ENCODE data around the gene LSP1. TPM values are rescaled to one million over a fixed set of nuclear protein-coding genes. Genes with fewer than 3 reads are reported as not detected.

Gene LSP1
- total and polyA plus RNA-seq, 2 of the 8 experiments (the other 6 are each of a cell fraction or from before 2014, with no cell fraction given), result 0.03 TPM; not detected in 1

DNA sequence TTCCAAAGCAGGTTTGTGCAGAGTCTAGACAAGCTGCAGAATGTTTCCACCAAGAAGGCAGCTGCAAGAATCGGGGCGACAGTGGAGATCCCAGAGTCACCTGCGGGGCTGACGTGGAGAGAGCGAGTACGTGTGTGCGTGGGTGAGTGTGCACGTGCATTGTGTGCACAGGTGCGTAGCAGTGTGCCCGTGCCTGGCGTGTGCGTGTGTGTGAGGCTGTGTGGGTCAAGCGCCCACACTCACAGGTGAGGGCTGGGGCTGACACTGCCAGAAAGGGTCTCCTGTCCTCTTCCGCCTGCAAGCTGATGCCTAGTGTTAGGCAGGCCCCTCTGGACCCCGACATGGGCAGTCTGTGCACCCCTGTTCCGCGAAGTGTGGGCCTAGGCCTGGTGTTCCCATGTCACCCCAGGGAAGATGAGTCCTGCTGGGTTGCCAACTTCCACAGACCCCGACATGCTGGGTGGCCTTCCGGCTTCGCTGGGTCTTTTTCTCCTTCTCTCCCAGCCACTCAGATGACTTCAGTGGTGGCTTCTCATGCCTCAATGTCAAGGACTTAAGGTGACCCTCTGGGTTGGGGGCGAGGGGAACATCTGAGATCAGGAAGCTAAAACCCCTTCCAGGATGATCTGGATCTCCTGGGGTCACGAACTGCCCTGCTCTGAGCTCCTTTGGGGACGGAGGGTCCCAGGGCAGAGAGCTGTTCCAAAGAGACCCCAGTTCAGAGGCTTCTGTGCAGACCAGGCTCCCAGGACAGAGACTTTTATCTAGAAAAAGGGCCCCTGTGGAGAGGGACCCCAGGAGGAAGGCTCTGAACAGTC is 28.5 kb upstream of the LSP1 start:
- Histone ChIP-seq H3K9ac (replicated peaks in 1 of 4; ENCODE audit: extremely low read depth in 1 of 4, low read depth in 3 of 4, low read length in 3 of 4) (no peak overlapping the region), H2AFZ (ENCODE audit: low read length) (no peak overlapping the region), H3K4me1 (replicated peaks in 1 of 4; ENCODE audit: control insufficient read depth in 3 of 4, insufficient read depth in 4 of 4, low read length in 3 of 4) (peaks cover 0 to 2% (median 0%) of the 10 kb centered on the region in 4 experiments; a peak in 3 of 7 replicates), H2BK20ac (ENCODE audit: low read length) (no peak overlapping the region), H4K5ac (ENCODE audit: insufficient read length, low read depth, low read length) (no peak overlapping the region), H3K79me1 (ENCODE audit: low read depth, low read length) (no peaks in the 10 kb centered on the region), H4K8ac (ENCODE audit: extremely low read depth, insufficient read depth, low read length) (peak overlapping the region; percentile 38; the same call in 1 of the 2 replicates), H2BK12ac (ENCODE audit: low read depth, low read length) (no peak overlapping the region), H2BK5ac (ENCODE audit: low read depth, low read length) (no peak overlapping the region), H3K9me3 (ENCODE audit: insufficient read depth in 2 of 2, low read depth in 1 of 2, low read length in 1 of 2) (peaks cover 0 to 3% of the 10 kb centered on the region in 2 experiments; a peak in 1 of 4 replicates), H4K20me1 (replicated peaks in 1 of 2; ENCODE audit: control insufficient read depth in 1 of 2, insufficient read depth in 2 of 2, low read length in 2 of 2) (peaks cover 0 to 8% of the 10 kb centered on the region in 2 experiments), H3K23ac (ENCODE audit: insufficient read length) (no peak overlapping the region), H2BK15ac (ENCODE audit: low read length) (peak overlapping the region; percentile 88; the same call in 1 of the 2 replicates), H2BK120ac (replicated peaks; ENCODE audit: low read depth, low read length) (no peak overlapping the region), H2AK5ac (ENCODE audit: low read depth, low read length) (0 out of 2 replicates have a peak overlapping the region, but pooled peaks have one; percentile 60), H3K18ac (ENCODE audit: extremely low read depth, low read length) (no peak overlapping the region), H3K4me3 (ENCODE audit: extremely low read depth in 1 of 4, insufficient read depth in 2 of 4, low read depth in 3 of 4, low read length in 4 of 4) (no peak overlapping the region), H3K23me2 (ENCODE audit: low read depth, low read length) (peaks cover 8% of the 10 kb centered on the region; the same call in 1 of the 2 replicates), H3K4me2 (ENCODE audit: insufficient read depth in 1 of 2, low read depth in 2 of 2, low read length in 2 of 2) (no peak overlapping the region), H3K36me3 (ENCODE audit: control insufficient read depth in 2 of 4, insufficient read depth in 4 of 4, low read length in 3 of 4) (no peaks in the 10 kb centered on the region), H4K91ac (replicated peaks; ENCODE audit: insufficient read length, low read length) (no peak overlapping the region), H3K27ac (ENCODE audit: low read depth, low read length) (no peak overlapping the region), H3K4ac (replicated peaks; ENCODE audit: insufficient read length, low read depth, low read length) (no peak overlapping the region), H3K79me2 (ENCODE audit: control insufficient read depth in 1 of 2, insufficient read depth in 2 of 2, low read length in 2 of 2) (no peaks in the 10 kb centered on the region), H3K56ac (replicated peaks; ENCODE audit: insufficient read length, low read depth, low read length) (no peak overlapping the region), H3K14ac (ENCODE audit: insufficient read length) (no peak overlapping the region), H3K27me3 (replicated peaks in 1 of 4; ENCODE audit: control insufficient read depth in 3 of 4, extremely low read depth in 1 of 4, insufficient read depth in 3 of 4, low read length in 3 of 4) (no peaks in the 10 kb centered on the region)
- ChIA-PET POLR2A (ENCODE audit: partially characterized antibody) (interaction anchor here (0.7 to 1.5 kb wide), 2 partner anchors 10 to 51 kb away, joined by 3 to 4 read pairs; no protein-coding TSS in a partner anchor), CTCF (ENCODE audit: partially characterized antibody) (interaction anchor here (0.7 to 15.8 kb wide), 51 partner anchors 8 to 624 kb away, joined by 3 to 439 read pairs (median 4); partner anchors contain the start of genes KRTAP5-6, MRPL23 and SYT8)
- FAIRE-seq (no peak), DNase-seq (ENCODE audit: low read depth in 1 of 2, low spot score in 2 of 2) (no peak)
- WGBS, 2 experiments (ENCODE audit: extremely low coverage in 1 of 2, insufficient coverage in 1 of 2, insufficient read length in 1 of 2, insufficient replicate concordance in 2 of 2, low coverage in 1 of 2, low lambda C conversion rate in 2 of 2, missing lambda C conversion rate in 1 of 2), result 91% methylated on average over 21 of the region's 23 CpGs; no CpG with 5 or more reads in 1 of the 2 experiments
- TF ChIP-seq CBX8 (IDR thresholded peaks at IDR 0.05; ENCODE audit: borderline replicate concordance, low read depth, low read length) (no peak), SP4 (IDR thresholded peaks at IDR 0.05; ENCODE audit: low read length) (no peak), HDAC2 (IDR thresholded peaks at IDR 0.05; ENCODE audit: borderline replicate concordance in 1 of 2, low read depth in 2 of 2, low read length in 2 of 2) (no peak), RXRA (IDR thresholded peaks at IDR 0.05; ENCODE audit: insufficient read depth, low read depth, low read length) (no peak), BACH1 (IDR thresholded peaks at IDR 0.05; ENCODE audit: low read length) (no peak), SRF (IDR thresholded peaks at IDR 0.05; ENCODE audit: low read depth, low read length) (no peak), YY1 (IDR thresholded peaks at IDR 0.05; ENCODE audit: low read depth, low read length) (no peak), TBP (IDR thresholded peaks at IDR 0.05; ENCODE audit: low read depth, low read length) (no peak), EZH2 (IDR thresholded peaks at IDR 0.05; ENCODE audit: low read depth, low read length, severe bottlenecking) (no peak)

All from H1 (cell line).